Left lung (tissue), 8 donors: ENCODE measurements around the gene PPM1H. TPM values are rescaled to one million over a fixed set of nuclear protein-coding genes. Genes with fewer than 3 reads are reported as not detected.

Experiments
- microRNA-seq, 2 donors: library from miRNA; unstranded; fragments of <30 nt; microRNA quantifications; one replicate each; pipeline ENCODE4, GENCODE V29; 2019
- polyA plus RNA-seq, 6 donors: library from polyadenylated mRNA; unstranded; fragments of 120-200 nt; gene quantifications; one replicate each; pipeline ENCODE4 v1.2.1, GENCODE V29; 2013; ENCODE audit not compliant: insufficient read length in 6 of 6
- total RNA-seq, 2 donors: library from RNA; stranded (reverse); fragmentation: NEBNext Ultra II Directional; extraction: Animal tissue kit (Norgen Biotek cat#: 25700); gene quantifications; one replicate each; pipeline ENCODE4 v1.2.1, GENCODE V29; 2021
- donor health status: DM: no; HTN: yes; CAD: no.
- donor health status: DM: no; HTN: no; CAD: no.

PPM1H gene
- total and polyA plus RNA-seq, 8 donors, result 5.9 to 12.7 (median 10.6) TPM

Small RNAs within 50 kb of the gene (microRNA-seq; reads per million reads assigned to microRNA genes)
- 37,202 to 40,509 reads per million in 2 donors for gene MIRLET7I

Other genes with a start within 250 kb of the PPM1H start
- 1 to 10 TPM in 1 of 2 donors, under 1 TPM in 1; 0.26 to 1.1 TPM for gene AVPR1A, start 216.1 kb upstream of the PPM1H start, total RNA-seq
- under 1 TPM; 0.33 to 0.87 (median 0.41) TPM for gene AVPR1A, start 216.1 kb upstream of the PPM1H start, polyA plus RNA-seq